Panc1 (cell line): ENCODE data around the gene CDKAL1. TPM values are rescaled to one million over a fixed set of nuclear protein-coding genes. Genes with fewer than 3 reads are reported as not detected.

Experiments used
- ATAC-seq: fragments of 200-7000 bp; cut with Tn5 transposase; 2 replicates; pipeline ENCODE4 v1.9.1; 2020; ENCODE audit warnings: mild to moderate bottlenecking, moderate library complexity
- BruUV-seq: library from RNA; stranded (reverse); fragments of 400-500 nt; replicated peaks from 2 replicates; lab custom pipeline; 2021; lab: Mats Ljungman, UMichigan
- CTCF ChIA-PET: fragments of 300-600 bp; sonication (Branson Sonifier 250); formaldehyde crosslinking; loops from one replicate; lab custom pipeline; 2022; ENCODE audit warnings: antibody characterized with exemption; lab: Charles Lee
- POLR2A ChIA-PET: fragments of 300-600 bp; sonication (Branson Sonifier 250); formaldehyde crosslinking; loops from one replicate; lab custom pipeline; 2022; ENCODE audit warnings: antibody characterized with exemption; lab: Charles Lee
- DNase-seq: peaks from one replicate; pipeline ENCODE4 v3.0.0-alpha.2; 2010; ENCODE audit warnings: low read depth, low spot score
- H3K27ac ChIP-seq: 2 replicates; pipeline ENCODE4 v1.5.1; 2011; ENCODE audit warnings: mild to moderate bottlenecking, low read length, inconsistent platforms
- H3K27me3 ChIP-seq: fragments of 200-500 bp; sonication (Bioruptor generic); 2 replicates; pipeline ENCODE4 v1.6.0; 2014; ENCODE audit warnings: low read length, inconsistent platforms; ENCODE audit not compliant: control insufficient read depth, insufficient read depth
- H3K36me3 ChIP-seq: fragments of 200-500 bp; sonication (Bioruptor generic); 2 replicates; pipeline ENCODE4 v1.5.1; 2014; ENCODE audit warnings: inconsistent platforms, mild to moderate bottlenecking, low read length, moderate library complexity; ENCODE audit not compliant: control insufficient read depth, insufficient read depth
- H3K4me1 ChIP-seq: 2 replicates; pipeline ENCODE4 v1.5.1; 2011; ENCODE audit warnings: inconsistent platforms, mild to moderate bottlenecking, low read length, moderate library complexity; ENCODE audit not compliant: control insufficient read depth, insufficient read depth
- H3K4me3 ChIP-seq, 2 experiments: 2 replicates each; pipeline ENCODE4 v1.5.1; 2011 to 2012; ENCODE audit warnings: low read depth in 2 of 2, low read length in 2 of 2, mild to moderate bottlenecking in 2 of 2, inconsistent platforms in 1 of 2, moderate library complexity in 1 of 2
- H3K9me3 ChIP-seq: fragments of 200-500 bp; sonication (Bioruptor generic); 2 replicates; pipeline ENCODE4 v1.5.1; 2014; ENCODE audit warnings: low read depth, mild to moderate bottlenecking, inconsistent platforms, low read length, moderate library complexity; ENCODE audit not compliant: control insufficient read depth, insufficient read depth
- CTCF ChIP-seq: fragments of 450-650 bp; IDR thresholded peaks from 2 replicates; pipeline ENCODE4 v1.5.1; 2017; ENCODE audit warnings: mild to moderate bottlenecking
- POLR2AphosphoS5 ChIP-seq: IDR thresholded peaks from 2 replicates; pipeline ENCODE4 v1.6.1; 2012; ENCODE audit warnings: mild to moderate bottlenecking, low read depth, low read length, moderate library complexity
- SIN3A ChIP-seq: IDR thresholded peaks from 2 replicates; pipeline ENCODE4 v1.6.1; 2012; ENCODE audit warnings: low read depth, mild to moderate bottlenecking, low read length, moderate library complexity, borderline replicate concordance; ENCODE audit not compliant: insufficient read depth
- TCF7L2 ChIP-seq: IDR thresholded peaks from 2 replicates; pipeline ENCODE4 v1.6.1; 2011; ENCODE audit warnings: mild to moderate bottlenecking, low read depth, low read length, inconsistent platforms
- in situ Hi-C: cut with HindIII; loops from 2 replicates; pipeline ENCODE4 v1.10.0; 2016; ENCODE audit warnings: low sequenced_read_pairs, low pct_unique_long_range_greater_than_20kb
- intact Hi-C: fragments of 100-400 bp; cut with micrococcal nuclease; formaldehyde crosslinking; loops from one replicate; pipeline ENCODE4 v1.10.0; 2022; ENCODE audit not compliant: unreplicated experiment
- total RNA-seq: library from RNA; stranded (reverse); gene quantifications from one replicate; pipeline ENCODE4 v1.2.1, GENCODE V29; 2021; ENCODE audit not compliant: unreplicated experiment
- TF ChIP-seq, protein P1 (sequence below), 2 experiments: IDR thresholded peaks; 2 replicates each; pipeline ENCODE4 v1.6.1; 2011 to 2012; ENCODE audit warnings: low read depth in 2 of 2, control low read depth in 1 of 2, low read length in 1 of 2, mild to moderate bottlenecking in 1 of 2, moderate library complexity in 1 of 2; ENCODE audit not compliant: insufficient read depth in 1 of 2

CDKAL1 gene
- total RNA-seq, 1 experiment from 2014 or later, result 14.5 TPM

GRCh38 chr6:21116736-21117135 is 582.5 kb downstream of the CDKAL1 start:
- no peak for TF ChIP-seq POLR2AphosphoS5
- TF ChIP-seq TCF7L2, result no peak
- no peak for TF ChIP-seq SIN3A
- TF ChIP-seq, protein P1, sequence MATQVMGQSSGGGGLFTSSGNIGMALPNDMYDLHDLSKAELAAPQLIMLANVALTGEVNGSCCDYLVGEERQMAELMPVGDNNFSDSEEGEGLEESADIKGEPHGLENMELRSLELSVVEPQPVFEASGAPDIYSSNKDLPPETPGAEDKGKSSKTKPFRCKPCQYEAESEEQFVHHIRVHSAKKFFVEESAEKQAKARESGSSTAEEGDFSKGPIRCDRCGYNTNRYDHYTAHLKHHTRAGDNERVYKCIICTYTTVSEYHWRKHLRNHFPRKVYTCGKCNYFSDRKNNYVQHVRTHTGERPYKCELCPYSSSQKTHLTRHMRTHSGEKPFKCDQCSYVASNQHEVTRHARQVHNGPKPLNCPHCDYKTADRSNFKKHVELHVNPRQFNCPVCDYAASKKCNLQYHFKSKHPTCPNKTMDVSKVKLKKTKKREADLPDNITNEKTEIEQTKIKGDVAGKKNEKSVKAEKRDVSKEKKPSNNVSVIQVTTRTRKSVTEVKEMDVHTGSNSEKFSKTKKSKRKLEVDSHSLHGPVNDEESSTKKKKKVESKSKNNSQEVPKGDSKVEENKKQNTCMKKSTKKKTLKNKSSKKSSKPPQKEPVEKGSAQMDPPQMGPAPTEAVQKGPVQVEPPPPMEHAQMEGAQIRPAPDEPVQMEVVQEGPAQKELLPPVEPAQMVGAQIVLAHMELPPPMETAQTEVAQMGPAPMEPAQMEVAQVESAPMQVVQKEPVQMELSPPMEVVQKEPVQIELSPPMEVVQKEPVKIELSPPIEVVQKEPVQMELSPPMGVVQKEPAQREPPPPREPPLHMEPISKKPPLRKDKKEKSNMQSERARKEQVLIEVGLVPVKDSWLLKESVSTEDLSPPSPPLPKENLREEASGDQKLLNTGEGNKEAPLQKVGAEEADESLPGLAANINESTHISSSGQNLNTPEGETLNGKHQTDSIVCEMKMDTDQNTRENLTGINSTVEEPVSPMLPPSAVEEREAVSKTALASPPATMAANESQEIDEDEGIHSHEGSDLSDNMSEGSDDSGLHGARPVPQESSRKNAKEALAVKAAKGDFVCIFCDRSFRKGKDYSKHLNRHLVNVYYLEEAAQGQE (IDR thresholded peaks at IDR 0.05; ENCODE audit: insufficient read depth in 1 of 2, low read depth in 2 of 2, low read length in 1 of 2), result no peak
- no peak for TF ChIP-seq CTCF
- ATAC-seq (no peak), DNase-seq (no peak)
- Histone ChIP-seq H3K4me3 (no peak overlapping the region), H3K27ac (no peak overlapping the region), H3K9me3 (no peaks in the 10 kb centered on the region), H3K36me3 (no peaks in the 10 kb centered on the region), H3K4me1 (peaks cover 13% of the 10 kb centered on the region; the same call in 1 of the 2 replicates), H3K27me3 (no peaks in the 10 kb centered on the region)
- ChIA-PET POLR2A (no interaction called here), CTCF (no interaction called here)
- intact Hi-C loops, result no loop called here
- no TSS peak for BruUV-seq
- in situ Hi-C loops, result no loop called here

DNA sequence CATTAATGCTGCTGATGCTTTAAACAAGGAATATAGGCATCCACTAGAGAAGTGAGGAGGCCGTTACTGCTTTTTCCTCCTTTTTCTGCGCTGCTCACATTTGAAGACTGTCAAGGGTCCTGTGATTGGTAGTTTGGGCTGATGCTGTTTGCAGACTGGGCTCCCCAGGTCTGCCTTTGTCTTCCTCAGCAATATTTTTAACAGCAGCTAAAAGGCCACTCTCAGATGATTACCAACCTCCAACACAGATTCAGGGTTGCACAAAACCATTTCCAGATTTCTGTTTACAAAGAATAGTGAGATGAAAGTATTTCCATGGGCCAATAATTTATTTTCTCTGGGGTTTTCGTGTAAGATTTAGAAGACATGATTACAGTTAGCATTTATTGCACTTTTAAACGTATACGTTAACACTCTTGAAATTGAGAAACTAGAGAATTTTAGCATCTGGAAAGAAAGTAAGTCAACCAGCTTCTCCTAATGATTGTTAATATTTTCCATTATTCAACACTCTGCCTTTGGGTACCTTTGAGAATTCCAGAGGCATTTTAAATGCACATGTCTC is 584.0 kb downstream of the CDKAL1 start:
- in situ Hi-C loops, result no loop called here
- TF ChIP-seq POLR2AphosphoS5 (no peak), SIN3A (no peak), TCF7L2 (no peak), CTCF (no peak)
- TF ChIP-seq, protein P1 (IDR thresholded peaks at IDR 0.05; ENCODE audit: insufficient read depth in 1 of 2, low read depth in 2 of 2, low read length in 1 of 2), result no peak
- intact Hi-C loops, result no loop called here
- no TSS peak for BruUV-seq
- H3K36me3 ChIP-seq, result no peaks in the 10 kb centered on the region
- DNase-seq (no peak), ATAC-seq (no peak)
- H3K4me1 ChIP-seq, result peaks cover 3% of the 10 kb centered on the region; the same call in 1 of the 2 replicates
- ChIA-PET POLR2A (no interaction called here), CTCF (no interaction called here)
- H3K27me3 ChIP-seq, result no peaks in the 10 kb centered on the region
- no peak overlapping the region for H3K4me3 ChIP-seq
- no peaks in the 10 kb centered on the region for H3K9me3 ChIP-seq
- no peak overlapping the region; the same call in 1 of the 2 replicates for H3K27ac ChIP-seq
